ENCODE data around the gene UCN.
A peak's percentile ranks its signal among the peaks of the same experiment; 100 is the strongest.
"Not testable (repeated sequence)": the region's sequence is repeated elsewhere in the genome, so short reads cannot be mapped to it uniquely, and the experiment has no call there.

Gene UCN

DNA sequence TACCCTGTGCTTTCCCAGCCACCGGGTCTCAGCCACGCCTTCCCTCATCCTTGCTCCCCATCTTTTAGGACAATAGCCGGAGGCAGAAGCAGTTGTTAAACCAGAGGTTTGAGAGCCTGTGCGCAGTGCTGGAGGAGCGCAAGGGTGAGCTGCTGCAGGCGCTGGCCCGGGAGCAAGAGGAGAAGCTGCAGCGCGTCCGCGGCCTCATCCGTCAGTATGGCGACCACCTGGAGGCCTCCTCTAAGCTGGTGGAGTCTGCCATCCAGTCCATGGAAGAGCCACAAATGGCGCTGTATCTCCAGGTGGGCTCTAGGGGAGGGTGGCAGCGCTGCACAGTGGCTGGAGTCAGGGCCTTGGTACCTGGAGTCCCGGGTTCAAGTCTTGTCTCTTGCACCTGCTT, 2.7 kb downstream of the UCN start:
- H3K4me1 ChIP-seq (ENCODE audit: control insufficient read depth in 5 of 5, insufficient read depth in 5 of 5, low read length in 5 of 5), result peaks cover 4 to 31% (median 23%) of the 10 kb centered on the region in 5 donors
- H3K27me3 ChIP-seq (ENCODE audit: control insufficient read depth in 5 of 5, insufficient read depth in 4 of 5, low read length in 5 of 5), result peaks cover 27 to 40% (median 35%) of the 10 kb centered on the region in 5 donors

DNA sequence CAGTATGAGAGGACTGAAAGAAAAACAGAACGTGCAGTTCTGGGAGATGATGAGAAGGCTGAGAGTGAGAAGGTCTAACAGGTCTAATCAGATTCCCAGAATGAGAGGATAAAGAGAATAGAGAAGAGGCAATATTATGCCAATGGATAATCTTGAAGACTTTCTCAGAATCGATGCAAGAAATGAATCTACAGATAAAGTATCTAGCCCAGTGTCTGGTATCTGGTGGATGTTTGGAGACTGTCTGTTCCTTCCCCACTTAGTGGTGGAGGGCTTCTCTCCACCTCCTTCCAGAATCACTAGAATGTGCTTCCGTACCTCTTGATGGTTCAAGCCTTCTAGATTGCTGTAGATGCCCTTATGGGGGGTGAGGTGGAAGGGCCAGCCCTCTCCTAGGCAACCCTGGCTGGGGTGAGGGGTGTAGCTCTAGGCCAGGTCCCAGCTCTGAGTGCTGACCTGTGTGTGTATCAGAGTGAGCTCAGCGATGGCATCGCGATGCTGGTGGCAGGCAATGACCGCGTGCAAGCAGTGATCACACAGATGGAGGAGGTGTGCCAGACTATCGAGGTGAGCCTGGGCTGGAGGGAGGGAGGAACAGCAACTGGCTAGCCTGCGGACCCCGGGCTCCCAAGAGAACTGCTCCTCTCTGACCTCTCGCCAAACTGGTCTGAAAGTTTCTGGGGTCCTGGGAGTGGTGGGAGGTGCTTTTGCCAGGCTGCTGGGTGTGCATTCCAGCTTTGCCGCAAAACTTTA, 3.6 kb downstream of the UCN start:
- no peak overlapping the region for H3K9ac ChIP-seq (ENCODE audit: low read length in 5 of 5)
- no peak overlapping the region for H3K27ac ChIP-seq (ENCODE audit: low read depth, low read length)
- H3K36me3 ChIP-seq (ENCODE audit: control insufficient read depth in 5 of 5, insufficient read depth in 5 of 5, low read length in 5 of 5), result peaks cover 0 to 9% (median 4%) of the 10 kb centered on the region in 5 donors
- peaks cover 4 to 31% (median 23%) of the 10 kb centered on the region in 5 donors for H3K4me1 ChIP-seq (ENCODE audit: control insufficient read depth in 5 of 5, insufficient read depth in 5 of 5, low read length in 5 of 5)
- peaks cover 27 to 40% (median 35%) of the 10 kb centered on the region in 5 donors for H3K27me3 ChIP-seq (ENCODE audit: control insufficient read depth in 5 of 5, insufficient read depth in 4 of 5, low read length in 5 of 5)
- H3K4me3 ChIP-seq (ENCODE audit: low read depth in 1 of 5, low read length in 5 of 5), result no peak overlapping the region
- H3K9me3 ChIP-seq (ENCODE audit: control insufficient read depth in 5 of 5, low read length in 5 of 5), result no peaks in the 10 kb centered on the region

More for the DNA sequence above, 2.7 kb downstream of the UCN start:
- peaks cover 0 to 15% (median 6%) of the 10 kb centered on the region in 5 donors for H3K36me3 ChIP-seq (ENCODE audit: control insufficient read depth in 5 of 5, insufficient read depth in 5 of 5, low read length in 5 of 5)
- no peak overlapping the region for H3K4me3 ChIP-seq (ENCODE audit: low read depth in 1 of 5, low read length in 5 of 5)
- H3K9ac ChIP-seq (ENCODE audit: low read length in 5 of 5), result no peak overlapping the region
- no peak overlapping the region for H3K27ac ChIP-seq (ENCODE audit: low read depth, low read length)
- no peaks in the 10 kb centered on the region for H3K9me3 ChIP-seq (ENCODE audit: control insufficient read depth in 5 of 5, low read length in 5 of 5)

DNA sequence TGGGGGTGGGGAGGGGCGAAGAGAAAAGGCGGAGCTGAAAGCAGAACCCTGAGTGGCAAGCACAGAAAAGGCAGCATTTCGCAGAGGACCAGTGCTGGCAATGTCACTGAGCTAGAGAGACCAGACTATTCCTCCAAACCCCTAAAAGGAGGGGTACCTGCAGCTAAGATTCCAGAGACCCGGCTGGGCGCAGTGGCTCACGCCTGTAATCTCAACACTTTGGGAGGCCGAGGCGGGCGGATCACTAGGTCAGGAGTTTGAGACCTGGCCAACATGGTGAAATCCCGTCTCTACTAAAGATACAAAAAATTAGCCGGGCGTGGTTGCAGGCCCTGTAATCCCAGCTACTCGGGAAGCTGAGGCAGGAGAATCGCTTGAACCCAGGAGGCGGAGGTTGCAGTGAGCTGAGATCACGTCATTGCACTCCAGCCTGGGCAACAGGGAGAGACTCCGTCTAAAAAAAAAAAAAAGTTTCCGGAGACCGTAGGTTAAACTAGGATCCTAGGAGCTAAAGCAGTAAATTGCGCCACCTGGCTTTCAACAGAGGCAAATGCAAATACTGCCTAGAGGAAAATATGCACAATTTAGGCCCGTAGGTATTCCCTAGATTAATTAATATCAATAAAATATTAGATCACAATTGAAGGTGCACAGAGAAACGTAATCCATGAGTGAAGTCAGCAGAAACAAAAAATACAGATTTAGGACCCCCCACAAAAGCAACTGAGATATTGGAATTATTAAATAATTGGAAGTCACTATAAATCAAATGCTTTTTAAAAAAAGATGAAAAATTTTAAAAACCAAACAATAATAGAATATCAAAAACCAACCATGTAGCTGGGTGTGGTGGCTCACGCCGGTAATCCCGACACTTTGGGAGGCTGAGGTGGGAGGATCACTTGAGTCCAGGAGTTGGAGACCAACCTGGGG, 4.9 kb downstream of the UCN start:
- peaks cover 24 to 38% (median 34%) of the 10 kb centered on the region in 5 donors for H3K27me3 ChIP-seq (ENCODE audit: control insufficient read depth in 5 of 5, insufficient read depth in 4 of 5, low read length in 5 of 5)
- peaks cover 1 to 28% (median 22%) of the 10 kb centered on the region in 5 donors for H3K4me1 ChIP-seq (ENCODE audit: control insufficient read depth in 5 of 5, insufficient read depth in 5 of 5, low read length in 5 of 5)
- H3K9ac ChIP-seq (ENCODE audit: low read length in 5 of 5), result peak overlapping the region in 4 of 5 donors; percentile 15 to 69 (median 58)
- H3K9me3 ChIP-seq (ENCODE audit: control insufficient read depth in 5 of 5, low read length in 5 of 5), result no peaks in the 10 kb centered on the region
- H3K4me3 ChIP-seq (ENCODE audit: low read depth in 1 of 5, low read length in 5 of 5), result peak overlapping the region; percentile 42 to 59 (median 55)
- H3K36me3 ChIP-seq (ENCODE audit: control insufficient read depth in 5 of 5, insufficient read depth in 5 of 5, low read length in 5 of 5), result no peaks in the 10 kb centered on the region
- no peak overlapping the region for H3K27ac ChIP-seq (ENCODE audit: low read depth, low read length)

DNA sequence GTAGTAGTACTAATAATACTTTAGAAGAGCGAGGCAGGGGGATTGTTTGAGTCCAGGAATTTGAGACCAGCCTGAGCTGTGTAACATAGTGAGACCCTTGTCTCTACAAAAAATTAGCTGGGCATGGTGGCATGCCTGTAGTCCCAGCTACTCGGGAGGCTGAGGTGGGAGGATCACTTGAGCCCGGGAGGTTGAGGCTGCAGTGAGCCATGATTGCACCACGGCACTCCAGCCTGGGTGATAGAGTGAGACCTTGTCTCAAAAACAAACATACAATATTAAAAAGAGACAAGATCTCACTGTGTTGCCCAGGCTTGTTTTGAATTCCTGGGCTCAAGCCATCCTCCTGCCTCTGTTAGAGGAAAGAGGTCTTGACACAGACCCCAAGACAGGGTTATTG, 7.6 kb downstream of the UCN start:
- not testable (repeated sequence) for H3K27ac ChIP-seq (ENCODE audit: low read depth, low read length); H3K4me3 ChIP-seq (ENCODE audit: low read depth in 1 of 5, low read length in 5 of 5); H3K9ac ChIP-seq (ENCODE audit: low read length in 5 of 5); H3K36me3 ChIP-seq (ENCODE audit: control insufficient read depth in 5 of 5, insufficient read depth in 5 of 5, low read length in 5 of 5); H3K4me1 ChIP-seq (ENCODE audit: control insufficient read depth in 5 of 5, insufficient read depth in 5 of 5, low read length in 5 of 5); H3K9me3 ChIP-seq (ENCODE audit: control insufficient read depth in 5 of 5, low read length in 5 of 5)
- peaks cover 0 to 13% (median 9%) of the 10 kb centered on the region in 5 donors for H3K27me3 ChIP-seq (ENCODE audit: control insufficient read depth in 5 of 5, insufficient read depth in 4 of 5, low read length in 5 of 5)

DNA sequence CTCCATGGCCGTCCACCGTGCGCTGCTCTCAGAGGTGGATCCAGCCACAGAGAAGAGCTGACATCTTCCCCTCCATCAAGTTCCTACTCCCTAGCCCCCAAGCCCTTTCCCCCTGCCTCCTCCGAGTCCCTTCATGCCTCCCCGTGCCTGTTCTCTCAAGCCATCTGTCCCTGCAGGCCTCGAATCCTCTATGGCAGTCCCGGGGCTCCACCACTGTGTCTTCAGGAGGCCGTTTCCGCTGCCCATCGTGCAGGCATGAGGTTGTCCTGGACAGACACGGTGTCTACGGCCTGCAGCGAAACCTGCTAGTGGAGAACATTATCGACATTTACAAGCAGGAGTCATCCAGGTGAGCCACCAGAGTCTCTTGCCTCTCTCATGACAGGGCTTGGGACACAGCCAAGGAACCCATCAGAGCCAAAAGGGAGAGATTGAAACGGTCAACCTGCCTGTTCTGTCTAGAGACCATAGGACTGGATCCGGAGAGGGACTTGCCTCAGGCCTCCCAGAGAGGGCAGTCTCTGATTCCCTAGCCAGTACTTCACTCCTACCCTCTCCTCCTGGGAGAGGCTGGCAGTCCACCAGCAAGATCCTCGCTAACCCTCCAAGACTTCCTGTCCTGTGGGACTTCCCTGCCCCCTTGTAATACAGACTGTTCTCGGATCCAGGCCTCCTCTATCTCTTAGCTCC, 9.7 kb downstream of the UCN start:
- no peaks in the 10 kb centered on the region for H3K9me3 ChIP-seq (ENCODE audit: control insufficient read depth in 5 of 5, low read length in 5 of 5)
- no peak overlapping the region for H3K27ac ChIP-seq (ENCODE audit: low read depth, low read length)
- peaks cover 0 to 9% (median 5%) of the 10 kb centered on the region in 5 donors for H3K27me3 ChIP-seq (ENCODE audit: control insufficient read depth in 5 of 5, insufficient read depth in 4 of 5, low read length in 5 of 5)
- no peak overlapping the region for H3K9ac ChIP-seq (ENCODE audit: low read length in 5 of 5)
- H3K4me1 ChIP-seq (ENCODE audit: control insufficient read depth in 5 of 5, insufficient read depth in 5 of 5, low read length in 5 of 5), result peaks cover 0 to 5% (median 4%) of the 10 kb centered on the region in 5 donors
- H3K4me3 ChIP-seq (ENCODE audit: low read depth in 1 of 5, low read length in 5 of 5), result no peak overlapping the region
- no peaks in the 10 kb centered on the region for H3K36me3 ChIP-seq (ENCODE audit: control insufficient read depth in 5 of 5, insufficient read depth in 5 of 5, low read length in 5 of 5)

DNA sequence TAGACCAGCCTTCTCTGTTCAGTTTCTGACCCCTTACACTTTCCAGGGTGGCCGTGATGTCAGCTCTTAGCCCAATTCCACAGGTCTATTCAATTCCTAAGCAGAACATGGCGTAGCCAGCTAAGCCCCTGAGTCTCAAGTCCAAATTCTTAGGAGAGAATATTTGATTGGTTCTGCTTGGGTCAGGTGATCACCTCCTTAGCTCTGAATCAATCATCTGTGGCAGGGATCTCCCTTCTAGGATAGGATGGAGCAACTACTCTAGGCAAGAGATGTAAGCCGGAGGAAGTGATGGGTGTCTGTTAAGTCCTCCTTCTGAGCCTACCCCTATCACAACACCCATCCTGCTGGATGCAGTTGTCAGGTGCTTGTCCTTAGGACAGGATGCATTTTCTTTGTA, 11.1 kb downstream of the UCN start:
- peaks cover 0 to 4% (median 0%) of the 10 kb centered on the region in 5 donors for H3K4me1 ChIP-seq (ENCODE audit: control insufficient read depth in 5 of 5, insufficient read depth in 5 of 5, low read length in 5 of 5)
- H3K9ac ChIP-seq (ENCODE audit: low read length in 5 of 5), result no peak overlapping the region
- no peak overlapping the region for H3K4me3 ChIP-seq (ENCODE audit: low read depth in 1 of 5, low read length in 5 of 5)
- peaks cover 0 to 9% (median 5%) of the 10 kb centered on the region in 5 donors for H3K27me3 ChIP-seq (ENCODE audit: control insufficient read depth in 5 of 5, insufficient read depth in 4 of 5, low read length in 5 of 5)
- H3K9me3 ChIP-seq (ENCODE audit: control insufficient read depth in 5 of 5, low read length in 5 of 5), result no peaks in the 10 kb centered on the region
- H3K36me3 ChIP-seq (ENCODE audit: control insufficient read depth in 5 of 5, insufficient read depth in 5 of 5, low read length in 5 of 5), result no peaks in the 10 kb centered on the region
- no peak overlapping the region for H3K27ac ChIP-seq (ENCODE audit: low read depth, low read length)

DNA sequence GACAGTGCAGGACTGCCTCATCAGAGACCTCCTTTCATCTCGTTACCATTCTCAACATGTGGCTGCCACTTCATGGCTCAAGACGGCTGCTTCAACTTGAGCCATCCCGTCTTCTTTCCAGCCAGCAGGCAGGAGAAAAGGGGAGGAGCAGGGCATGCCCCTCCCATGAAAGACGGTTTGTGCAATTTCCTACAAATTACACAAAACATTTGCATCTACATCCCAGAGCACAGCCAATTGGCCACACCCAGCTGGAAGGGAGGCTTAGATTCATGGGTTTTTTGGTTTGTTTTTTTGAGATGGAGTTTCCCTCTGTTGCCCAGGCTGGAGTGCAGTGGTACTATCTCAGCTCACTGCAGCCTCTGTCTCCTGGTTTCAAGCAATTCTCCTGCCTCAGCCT, 11.8 kb downstream of the UCN start:
- no peak overlapping the region for H3K9ac ChIP-seq (ENCODE audit: low read length in 5 of 5)
- no peaks in the 10 kb centered on the region for H3K9me3 ChIP-seq (ENCODE audit: control insufficient read depth in 5 of 5, low read length in 5 of 5)
- no peaks in the 10 kb centered on the region for H3K36me3 ChIP-seq (ENCODE audit: control insufficient read depth in 5 of 5, insufficient read depth in 5 of 5, low read length in 5 of 5)
- no peak overlapping the region for H3K27ac ChIP-seq (ENCODE audit: low read depth, low read length)
- no peak overlapping the region for H3K4me3 ChIP-seq (ENCODE audit: low read depth in 1 of 5, low read length in 5 of 5)
- peaks cover 4 to 14% (median 10%) of the 10 kb centered on the region in 5 donors for H3K27me3 ChIP-seq (ENCODE audit: control insufficient read depth in 5 of 5, insufficient read depth in 4 of 5, low read length in 5 of 5)
- peaks cover 0 to 4% (median 0%) of the 10 kb centered on the region in 5 donors for H3K4me1 ChIP-seq (ENCODE audit: control insufficient read depth in 5 of 5, insufficient read depth in 5 of 5, low read length in 5 of 5)

DNA sequence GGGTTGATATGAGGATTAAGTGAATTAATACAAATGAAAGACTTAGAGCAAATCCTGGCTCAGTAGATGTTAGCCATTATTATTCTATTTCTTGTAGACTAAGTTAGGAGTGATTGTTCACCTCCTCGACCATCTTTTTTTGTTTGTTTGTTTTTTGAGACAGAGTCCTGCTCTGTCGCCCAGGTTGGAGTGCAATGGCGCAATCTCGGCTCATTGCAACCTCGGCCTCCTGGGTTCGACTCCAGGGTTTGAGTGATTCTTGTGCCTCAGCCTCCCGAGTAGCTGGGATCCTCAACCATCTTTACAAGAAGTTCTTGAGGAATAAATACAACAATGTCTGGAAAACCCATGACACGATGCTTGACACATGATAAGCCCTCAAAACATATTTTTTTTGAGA, 13.3 kb downstream of the UCN start:
- Histone ChIP-seq H3K27ac (ENCODE audit: low read depth, low read length) (no peak overlapping the region), H3K36me3 (ENCODE audit: control insufficient read depth in 5 of 5, insufficient read depth in 5 of 5, low read length in 5 of 5) (no peaks in the 10 kb centered on the region), H3K27me3 (ENCODE audit: control insufficient read depth in 5 of 5, insufficient read depth in 4 of 5, low read length in 5 of 5) (peaks cover 7 to 14% (median 11%) of the 10 kb centered on the region in 5 donors), H3K9me3 (ENCODE audit: control insufficient read depth in 5 of 5, low read length in 5 of 5) (no peaks in the 10 kb centered on the region), H3K4me3 (ENCODE audit: low read depth in 1 of 5, low read length in 5 of 5) (no peak overlapping the region), H3K9ac (ENCODE audit: low read length in 5 of 5) (no peak overlapping the region), H3K4me1 (ENCODE audit: control insufficient read depth in 5 of 5, insufficient read depth in 5 of 5, low read length in 5 of 5) (peaks cover 0 to 4% (median 0%) of the 10 kb centered on the region in 5 donors)

DNA sequence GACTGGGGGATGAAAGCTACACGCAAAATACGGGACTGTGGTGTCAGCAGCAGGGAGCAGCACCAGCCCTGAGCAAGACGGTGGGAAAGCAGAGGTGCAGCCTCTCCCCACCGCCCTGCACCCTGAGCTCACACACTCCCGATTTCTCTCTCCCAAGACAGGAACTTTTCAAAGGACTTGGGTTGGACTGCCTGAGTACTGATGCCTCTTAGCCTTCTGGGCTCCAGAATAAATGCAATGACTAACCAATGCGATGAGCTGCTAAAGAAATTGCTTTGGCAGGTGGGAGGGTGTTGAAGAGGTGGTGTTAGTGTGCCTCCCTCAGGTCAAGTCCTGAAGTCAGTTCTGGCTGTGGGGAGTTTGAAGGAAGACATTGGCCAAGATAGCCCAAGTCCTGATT, 16.4 kb downstream of the UCN start:
- Histone ChIP-seq H3K9ac (ENCODE audit: low read length in 5 of 5) (no peak overlapping the region), H3K27me3 (ENCODE audit: control insufficient read depth in 5 of 5, insufficient read depth in 4 of 5, low read length in 5 of 5) (peaks cover 6 to 9% (median 7%) of the 10 kb centered on the region in 5 donors), H3K27ac (ENCODE audit: low read depth, low read length) (no peak overlapping the region), H3K9me3 (ENCODE audit: control insufficient read depth in 5 of 5, low read length in 5 of 5) (no peaks in the 10 kb centered on the region), H3K4me3 (ENCODE audit: low read depth in 1 of 5, low read length in 5 of 5) (no peak overlapping the region), H3K4me1 (ENCODE audit: control insufficient read depth in 5 of 5, insufficient read depth in 5 of 5, low read length in 5 of 5) (peaks cover 0 to 8% (median 0%) of the 10 kb centered on the region in 5 donors), H3K36me3 (ENCODE audit: control insufficient read depth in 5 of 5, insufficient read depth in 5 of 5, low read length in 5 of 5) (no peaks in the 10 kb centered on the region)

Data from subcutaneous abdominal adipose tissue (tissue), 5 donors.